H9 (cell line): ENCODE measurements around the gene ACOXL. TPM values are rescaled to one million over a fixed set of nuclear protein-coding genes. Genes with fewer than 3 reads are reported as not detected.

Source experiments
- DNase-seq: peaks from one replicate; pipeline ENCODE4 v3.0.0-alpha.2; 2017
- H2AFZ ChIP-seq: one replicate; pipeline ENCODE4 v1.6.1; 2013; ENCODE audit warnings: mild to moderate bottlenecking, low read length, control low read depth, moderate library complexity
- H2AK5ac ChIP-seq: 2 replicates; pipeline ENCODE4 v1.6.1; 2013; ENCODE audit warnings: low read length, control low read depth, mixed read lengths; ENCODE audit not compliant: insufficient read length
- H2BK120ac ChIP-seq: one replicate; pipeline ENCODE4 v1.6.1; 2013; ENCODE audit warnings: low read depth, mild to moderate bottlenecking, low read length, control low read depth, inconsistent platforms; ENCODE audit not compliant: poor library complexity, severe bottlenecking
- H2BK12ac ChIP-seq: 2 replicates; pipeline ENCODE4 v1.6.1; 2013; ENCODE audit warnings: low read length, control low read depth, mixed read lengths, low read depth; ENCODE audit not compliant: insufficient read length
- H2BK15ac ChIP-seq: 2 replicates; pipeline ENCODE4 v1.6.1; 2013; ENCODE audit warnings: low read depth, low read length, control low read depth
- H2BK20ac ChIP-seq: one replicate; pipeline ENCODE4 v1.6.1; 2013; ENCODE audit warnings: low read depth, mild to moderate bottlenecking, low read length, control low read depth, inconsistent platforms; ENCODE audit not compliant: poor library complexity, severe bottlenecking
- H2BK5ac ChIP-seq: 2 replicates; pipeline ENCODE4 v1.6.1; 2013; ENCODE audit warnings: low read length, control low read depth, mixed read lengths; ENCODE audit not compliant: insufficient read length
- H3K14ac ChIP-seq: 2 replicates; pipeline ENCODE4 v1.6.1; 2013; ENCODE audit warnings: low read length, control low read depth; ENCODE audit not compliant: insufficient read depth
- H3K18ac ChIP-seq: 2 replicates; pipeline ENCODE4 v1.6.1; 2013; ENCODE audit warnings: low read depth, mild to moderate bottlenecking, mixed read lengths, low read length, control low read depth; ENCODE audit not compliant: insufficient read length
- H3K23ac ChIP-seq: 2 replicates; pipeline ENCODE4 v1.6.1; 2013; ENCODE audit warnings: low read length, control low read depth, mixed read lengths, low read depth; ENCODE audit not compliant: insufficient read length
- H3K23me2 ChIP-seq: 2 replicates; pipeline ENCODE4 v1.6.1; 2013; ENCODE audit warnings: low read depth, mild to moderate bottlenecking, mixed read lengths, low read length, control low read depth; ENCODE audit not compliant: insufficient read length, poor library complexity, severe bottlenecking
- H3K27ac ChIP-seq: 2 replicates; pipeline ENCODE4 v1.5.1; 2013; ENCODE audit warnings: low read length, control low read depth, mixed read lengths, low read depth; ENCODE audit not compliant: insufficient read length
- H3K27me3 ChIP-seq: 2 replicates; pipeline ENCODE4 v1.6.1; 2013; ENCODE audit warnings: low read length, control low read depth, inconsistent platforms; ENCODE audit not compliant: insufficient read depth
- H3K4ac ChIP-seq: 2 replicates; pipeline ENCODE4 v1.6.1; 2013; ENCODE audit warnings: low read depth, mild to moderate bottlenecking, control low read depth, inconsistent platforms, low read length, moderate library complexity
- H3K4me1 ChIP-seq: 2 replicates; pipeline ENCODE4 v1.6.1; 2013; ENCODE audit warnings: low read length, control low read depth, inconsistent platforms; ENCODE audit not compliant: insufficient read depth
- H3K4me2 ChIP-seq: 2 replicates; pipeline ENCODE4 v1.6.1; 2013; ENCODE audit warnings: low read length, control low read depth, mixed read lengths; ENCODE audit not compliant: insufficient read length, insufficient read depth
- H3K56ac ChIP-seq: 2 replicates; pipeline ENCODE4 v1.6.1; 2013; ENCODE audit warnings: low read depth, mild to moderate bottlenecking, mixed read lengths, low read length, control low read depth; ENCODE audit not compliant: insufficient read length
- H3K79me1 ChIP-seq: 2 replicates; pipeline ENCODE4 v1.6.1; 2013; ENCODE audit warnings: low read depth, mild to moderate bottlenecking, moderate library complexity, low read length, control low read depth, inconsistent platforms; ENCODE audit not compliant: insufficient read depth, poor library complexity, severe bottlenecking
- H3K79me2 ChIP-seq: 2 replicates; pipeline ENCODE4 v1.6.1; 2013; ENCODE audit warnings: low read length, control low read depth, inconsistent platforms; ENCODE audit not compliant: insufficient read depth
- H3K9ac ChIP-seq: 2 replicates; pipeline ENCODE4 v1.6.1; 2013; ENCODE audit warnings: low read length, control low read depth, mixed read lengths; ENCODE audit not compliant: insufficient read length; ENCODE audit errors: extremely low read depth
- H3K9me3 ChIP-seq: one replicate; pipeline ENCODE4 v1.6.1; 2013; ENCODE audit warnings: low read depth, low read length, inconsistent platforms; ENCODE audit not compliant: control insufficient read depth
- H3T11ph ChIP-seq: one replicate; pipeline ENCODE4 v1.6.1; 2013; ENCODE audit warnings: mild to moderate bottlenecking, low read length, control low read depth, inconsistent platforms
- H4K20me1 ChIP-seq: one replicate; pipeline ENCODE4 v1.6.1; 2013; ENCODE audit not compliant: control insufficient read depth, insufficient read length, insufficient read depth
- H4K5ac ChIP-seq: 2 replicates; pipeline ENCODE4 v1.6.1; 2013; ENCODE audit warnings: low read depth, mild to moderate bottlenecking, mixed read lengths, low read length, control low read depth; ENCODE audit not compliant: insufficient read length
- H4K8ac ChIP-seq: replicated peaks from 2 replicates; pipeline ENCODE4 v1.6.1; 2013; ENCODE audit warnings: low read length, control low read depth, mixed read lengths, low read depth; ENCODE audit not compliant: insufficient read length
- H4K91ac ChIP-seq: 2 replicates; pipeline ENCODE4 v1.6.1; 2013; ENCODE audit warnings: low read depth, mild to moderate bottlenecking, moderate library complexity, mixed read lengths, low read length, control low read depth; ENCODE audit not compliant: insufficient read length
- H3K27ac Mint-ChIP-seq, 3 experiments: 2 replicates in 2 of 3; 3 replicates in 1 of 3; pipeline ENCODE4 v1.8.0; 2020 to 2021; ENCODE audit warnings: mixed read lengths in 3 of 3, mild to moderate bottlenecking in 1 of 3, moderate library complexity in 1 of 3
- H3K27me3 Mint-ChIP-seq: 2 replicates; pipeline ENCODE4 v1.8.0; 2021; ENCODE audit warnings: low read depth, mild to moderate bottlenecking, moderate library complexity, mixed read lengths
- H3K36me3 Mint-ChIP-seq, 3 experiments: 2 replicates in 2 of 3; 3 replicates in 1 of 3; pipeline ENCODE4 v1.8.0; 2020 to 2021; ENCODE audit warnings: low read depth in 3 of 3, mixed read lengths in 3 of 3; ENCODE audit not compliant: insufficient read depth in 1 of 3
- H3K4me1 Mint-ChIP-seq, 2 experiments: 2 replicates each; pipeline ENCODE4 v1.8.0; 2020; ENCODE audit warnings: mixed read lengths in 2 of 2
- H3K4me3 Mint-ChIP-seq, 2 experiments: 2 replicates in 1 of 2; 3 replicates in 1 of 2; pipeline ENCODE4 v1.8.0; 2020 to 2021; ENCODE audit warnings: mild to moderate bottlenecking in 2 of 2, mixed read lengths in 2 of 2, moderate library complexity in 1 of 2
- H3K9me3 Mint-ChIP-seq, 2 experiments: 2 replicates in 1 of 2; 3 replicates in 1 of 2; pipeline ENCODE4 v1.8.0; 2020; ENCODE audit warnings: mild to moderate bottlenecking in 2 of 2, mixed read lengths in 2 of 2, moderate library complexity in 1 of 2
- CTCF ChIP-seq: fragments of 200-600 bp; sonication (generic); conservative IDR thresholded peaks from 3 replicates; pipeline ENCODE4 v1.8.0; 2021; ENCODE audit warnings: antibody characterized with exemption, mild to moderate bottlenecking
- WGBS: extraction: QIAGEN DNeasy Blood & Tissue Kit; methylation state at CpG from one replicate; pipeline ENCODE4 v1.1.7; 2013; ENCODE audit warnings: missing lambda C conversion rate, low lambda C conversion rate, mixed read lengths; ENCODE audit not compliant: insufficient read length; ENCODE audit errors: extremely low coverage; 5-methylcytosine and 5-hydroxymethylcytosine counted together
- total RNA-seq: library from RNA; stranded (reverse); gene quantifications from 2 replicates; pipeline ENCODE4 v1.2.1, GENCODE V29; 2021

The ACOXL gene
- total RNA-seq, 1 experiment from 2014 or later = 37.6 TPM

- Mint-ChIP-seq H3K9me3 (no peaks in the 10 kb centered on the region), H3K4me3 (no peak overlapping the region), H3K4me1 (peaks cover 35 to 54% of the 10 kb centered on the region in 2 experiments), H3K36me3 (peaks cover 2 to 19% (median 15%) of the 10 kb centered on the region in 3 experiments; a peak in 5 of 7 replicates), H3K27me3 (no peaks in the 10 kb centered on the region), H3K27ac (no peak overlapping the region)
- H3K56ac ChIP-seq = no peak overlapping the region
- H3K14ac ChIP-seq = no peak overlapping the region
- H2BK15ac ChIP-seq = no peak overlapping the region
- no peaks in the 10 kb centered on the region for H3K9me3 ChIP-seq
- H3K4ac ChIP-seq = no peak overlapping the region
- no peak overlapping the region for H3K4me2 ChIP-seq
- no peaks in the 10 kb centered on the region for H3K79me2 ChIP-seq
- H4K91ac ChIP-seq = no peak overlapping the region
- H2BK5ac ChIP-seq = no peak overlapping the region
- no peak overlapping the region for H3T11ph ChIP-seq
- no peak for TF ChIP-seq CTCF
- H3K27ac ChIP-seq = no peak overlapping the region
- no peaks in the 10 kb centered on the region for H3K27me3 ChIP-seq
- no peak overlapping the region for H3K23ac ChIP-seq
- no peaks in the 10 kb centered on the region for H3K23me2 ChIP-seq
- H3K9ac ChIP-seq = no peak overlapping the region
- H2AK5ac ChIP-seq = no peak overlapping the region
- H3K4me1 ChIP-seq = peaks cover 4% of the 10 kb centered on the region; the same call in 1 of the 2 replicates
- no peak overlapping the region for H3K18ac ChIP-seq
- H2BK20ac ChIP-seq = no peak overlapping the region
- H4K20me1 ChIP-seq = no peaks in the 10 kb centered on the region
- no peak overlapping the region for H2BK120ac ChIP-seq
- H4K8ac ChIP-seq = no peak overlapping the region
- WGBS = no CpG with 5 or more reads among the region's 2 CpGs
- DNase-seq = no peak
- H2BK12ac ChIP-seq = no peak overlapping the region
- no peaks in the 10 kb centered on the region for H3K79me1 ChIP-seq
- H4K5ac ChIP-seq = no peak overlapping the region
- no peak overlapping the region for H2AFZ ChIP-seq
These were observed 138.2 kb downstream of the ACOXL start for GRCh38 chr2:110870545-110870944.
